Fibroblast of the aortic adventitia (primary cell): ENCODE results near the gene MAP3K7. TPM values are rescaled to one million over a fixed set of nuclear protein-coding genes. Genes with fewer than 3 reads are reported as not detected.

Experiments used
- DNase-seq: peaks from one replicate; pipeline ENCODE4 v3.0.0-alpha.2; 2010; ENCODE audit warnings: low read depth
- H3K4me3 ChIP-seq: 2 replicates; pipeline ENCODE4 v1.5.1; 2011; ENCODE audit warnings: low read depth, mild to moderate bottlenecking, control low read depth, low read length, moderate library complexity
- total RNA-seq: library from RNA; depleted of rRNA; stranded (reverse); fragments of >200 nt; gene quantifications from 2 replicates; pipeline ENCODE4 v1.2.3, GENCODE V29; 2012; ENCODE audit warnings: low replicate concordance
- TF ChIP-seq, protein P1 (sequence below): IDR thresholded peaks from 2 replicates; pipeline ENCODE4 v1.5.1; 2011; ENCODE audit warnings: mild to moderate bottlenecking, low read length, control low read depth, inconsistent platforms; ENCODE audit not compliant: insufficient read depth

MAP3K7 gene
- total RNA-seq, 1 donor, result 36.0 TPM

GRCh38 chr6:90533615-90534336, 53.1 kb downstream of the MAP3K7 start:
- H3K4me3 ChIP-seq, result no peak overlapping the region
- TF ChIP-seq, protein P1, sequence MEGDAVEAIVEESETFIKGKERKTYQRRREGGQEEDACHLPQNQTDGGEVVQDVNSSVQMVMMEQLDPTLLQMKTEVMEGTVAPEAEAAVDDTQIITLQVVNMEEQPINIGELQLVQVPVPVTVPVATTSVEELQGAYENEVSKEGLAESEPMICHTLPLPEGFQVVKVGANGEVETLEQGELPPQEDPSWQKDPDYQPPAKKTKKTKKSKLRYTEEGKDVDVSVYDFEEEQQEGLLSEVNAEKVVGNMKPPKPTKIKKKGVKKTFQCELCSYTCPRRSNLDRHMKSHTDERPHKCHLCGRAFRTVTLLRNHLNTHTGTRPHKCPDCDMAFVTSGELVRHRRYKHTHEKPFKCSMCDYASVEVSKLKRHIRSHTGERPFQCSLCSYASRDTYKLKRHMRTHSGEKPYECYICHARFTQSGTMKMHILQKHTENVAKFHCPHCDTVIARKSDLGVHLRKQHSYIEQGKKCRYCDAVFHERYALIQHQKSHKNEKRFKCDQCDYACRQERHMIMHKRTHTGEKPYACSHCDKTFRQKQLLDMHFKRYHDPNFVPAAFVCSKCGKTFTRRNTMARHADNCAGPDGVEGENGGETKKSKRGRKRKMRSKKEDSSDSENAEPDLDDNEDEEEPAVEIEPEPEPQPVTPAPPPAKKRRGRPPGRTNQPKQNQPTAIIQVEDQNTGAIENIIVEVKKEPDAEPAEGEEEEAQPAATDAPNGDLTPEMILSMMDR, result no peak

GRCh38 chr6:90530882-90531281, 56.0 kb downstream of the MAP3K7 start:
- no peak for DNase-seq
- no peak overlapping the region for H3K4me3 ChIP-seq
- TF ChIP-seq, protein P1, result no peak

More at GRCh38 chr6:90533615-90534336, 53.1 kb downstream of the MAP3K7 start:
- DNase-seq, result no peak

DNA sequence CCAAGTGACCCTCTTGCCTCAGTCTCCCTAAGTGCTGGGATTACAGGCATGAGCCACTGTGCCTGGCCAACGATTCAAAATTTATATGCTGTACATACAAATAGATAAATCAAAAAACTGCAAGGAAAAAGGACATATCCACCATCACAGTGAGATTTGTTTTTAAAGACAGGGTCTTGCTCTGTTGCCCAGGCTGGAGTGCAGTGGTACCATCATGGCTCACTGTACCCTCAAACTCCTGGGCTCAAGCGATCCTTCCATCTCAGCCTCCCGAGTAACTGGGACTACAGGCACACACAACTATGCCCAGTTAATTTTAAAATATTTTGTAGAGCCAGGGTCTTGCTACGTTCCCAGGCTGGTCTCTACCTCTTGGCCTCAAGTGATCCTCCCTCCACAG, 61.5 kb downstream of the MAP3K7 start:
- TF ChIP-seq, protein P1, result no peak
- no peak overlapping the region for H3K4me3 ChIP-seq
- no peak for DNase-seq

DNA sequence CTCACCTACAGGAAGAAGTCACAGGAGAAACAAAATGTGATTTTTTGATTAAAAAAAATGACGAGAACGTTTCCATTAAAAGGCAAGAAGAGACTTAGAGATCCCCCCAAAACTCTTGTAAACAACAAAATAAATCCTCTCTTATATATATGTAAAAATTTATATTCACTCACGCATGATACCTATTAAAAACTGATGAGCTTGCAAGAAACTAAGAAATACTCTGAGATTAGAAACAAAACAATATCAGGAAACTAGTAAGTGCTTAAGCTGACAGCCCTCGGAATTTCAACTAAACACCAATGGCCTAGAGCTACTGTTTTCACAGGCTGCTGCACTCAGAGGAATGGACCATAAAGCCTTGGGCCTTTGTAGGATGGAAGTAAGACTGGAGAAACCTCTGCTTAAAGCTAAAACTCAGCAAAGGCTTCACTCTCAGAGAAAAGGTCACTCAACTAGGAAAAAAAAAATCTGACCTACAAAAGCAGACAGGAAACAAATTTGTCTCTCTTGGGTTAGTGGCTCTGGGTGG, 63.0 kb downstream of the MAP3K7 start:
- TF ChIP-seq, protein P1, result no peak
- DNase-seq, result no peak
- no peak overlapping the region for H3K4me3 ChIP-seq

- TF ChIP-seq, protein P1, result no peak
- no peak for DNase-seq
- no peak overlapping the region for H3K4me3 ChIP-seq
Observed at GRCh38 chr6:90521955-90522354, 64.9 kb downstream of the MAP3K7 start.

DNA sequence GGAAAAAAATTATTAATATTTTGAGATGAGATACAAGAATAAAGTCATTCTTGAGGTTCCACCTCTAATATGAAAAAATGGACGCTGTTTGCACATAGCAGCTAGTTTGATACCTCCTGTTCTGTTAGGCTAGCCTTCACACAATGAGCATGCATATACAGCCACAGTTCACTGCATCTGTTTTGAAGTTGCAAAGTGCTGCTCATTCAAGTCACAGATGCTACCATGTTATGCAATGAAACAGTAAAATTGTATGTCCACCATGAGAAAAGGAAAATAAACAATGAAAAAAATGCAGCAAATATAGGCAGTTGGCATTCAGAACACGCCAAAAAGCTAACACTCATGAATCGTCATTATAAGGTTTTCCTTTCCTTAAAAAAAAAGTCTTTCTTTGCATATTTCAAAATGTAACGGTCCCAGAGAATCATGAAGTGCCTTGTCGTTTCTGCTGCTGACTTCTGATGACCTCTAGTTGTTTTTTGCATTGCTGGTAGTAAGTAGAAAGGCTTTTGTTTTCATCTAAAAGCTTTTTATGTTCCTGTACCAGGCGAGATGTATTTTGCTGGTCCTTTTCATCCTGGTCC, 70.7 kb downstream of the MAP3K7 start:
- no peak overlapping the region for H3K4me3 ChIP-seq
- no peak for DNase-seq
- TF ChIP-seq, protein P1, result no peak
